MM.1S (cell line): ENCODE results near the gene WFIKKN2.

Source experiments
- DNase-seq: peaks from one replicate; pipeline ENCODE4 v3.0.0-alpha.2; 2015
- H2AFZ ChIP-seq: fragments of 300-600 bp; sonication (generic); 2 replicates; pipeline ENCODE4 v1.6.0; 2016; ENCODE audit warnings: antibody characterized with exemption, low read length
- H3F3A ChIP-seq: fragments of 300-600 bp; sonication (generic); 2 replicates; pipeline ENCODE4 v1.6.1; 2016; ENCODE audit warnings: mild to moderate bottlenecking, antibody characterized with exemption, low read length, moderate library complexity, mixed read lengths; ENCODE audit not compliant: insufficient read depth
- H3K27ac ChIP-seq: fragments of 300-600 bp; sonication (generic); 2 replicates; pipeline ENCODE4 v1.5.1; 2016; ENCODE audit warnings: mild to moderate bottlenecking, low read length
- H3K27me3 ChIP-seq: fragments of 300-600 bp; sonication (generic); replicated peaks from 2 replicates; pipeline ENCODE4 v1.6.0; 2016; ENCODE audit warnings: low read length; ENCODE audit not compliant: insufficient read depth
- H3K36me3 ChIP-seq: fragments of 300-600 bp; sonication (generic); replicated peaks from 2 replicates; pipeline ENCODE4 v1.6.1; 2016; ENCODE audit warnings: mild to moderate bottlenecking, low read length, mixed read lengths; ENCODE audit not compliant: insufficient read depth
- H3K4me1 ChIP-seq: fragments of 300-600 bp; sonication (generic); 2 replicates; pipeline ENCODE4 v1.6.1; 2016; ENCODE audit warnings: low read length, mixed read lengths
- H3K4me2 ChIP-seq: fragments of 300-600 bp; sonication (generic); 2 replicates; pipeline ENCODE4 v1.6.0; 2016; ENCODE audit warnings: low read depth, low read length
- H3K4me3 ChIP-seq: fragments of 300-600 bp; sonication (generic); 2 replicates; pipeline ENCODE4 v1.5.1; 2016; ENCODE audit warnings: low read length, mixed read lengths
- H3K79me2 ChIP-seq: fragments of 300-600 bp; sonication (generic); 2 replicates; pipeline ENCODE4 v1.6.1; 2016; ENCODE audit warnings: mixed run types, low read length, mixed read lengths
- H3K9ac ChIP-seq: fragments of 300-600 bp; sonication (generic); 2 replicates; pipeline ENCODE4 v1.6.1; 2016; ENCODE audit warnings: low read length, mixed read lengths
- H3K9me2 ChIP-seq: fragments of 300-600 bp; sonication (generic); replicated peaks from 2 replicates; pipeline ENCODE4 v1.6.1; 2016; ENCODE audit warnings: mild to moderate bottlenecking, low read length, mixed read lengths; ENCODE audit not compliant: insufficient read depth
- H3K9me3 ChIP-seq: fragments of 300-600 bp; sonication (generic); replicated peaks from 2 replicates; pipeline ENCODE4 v1.6.1; 2016; ENCODE audit warnings: mild to moderate bottlenecking, low read length, mixed read lengths; ENCODE audit not compliant: insufficient read depth
- H4K20me1 ChIP-seq: fragments of 300-600 bp; sonication (generic); 2 replicates; pipeline ENCODE4 v1.6.1; 2016; ENCODE audit warnings: mild to moderate bottlenecking, low read length, moderate library complexity, mixed read lengths; ENCODE audit not compliant: insufficient read depth
- CTCF ChIP-seq: fragments of 300-600 bp; sonication (generic); IDR thresholded peaks from 2 replicates; pipeline ENCODE4 v1.5.1; 2016; ENCODE audit warnings: antibody characterized with exemption, low read length, mixed read lengths
- EZH2 ChIP-seq: fragments of 300-600 bp; sonication (generic); optimal IDR thresholded peaks from 2 replicates; pipeline ENCODE3; 2017; ENCODE audit warnings: low read depth, mild to moderate bottlenecking, antibody characterized with exemption, low read length, mixed read lengths
- EZH2phosphoT487 ChIP-seq: fragments of 300-600 bp; sonication (generic); IDR thresholded peaks from 2 replicates; pipeline ENCODE4 v1.6.1; 2018; ENCODE audit warnings: antibody characterized with exemption, low read length

Gene WFIKKN2

GRCh38 chr17:50865868-50866260 is 30.5 kb downstream of the WFIKKN2 start:
- H3K4me2 ChIP-seq = peak overlapping the region; percentile 84; the same call in 1 of the 2 replicates
- H3K9ac ChIP-seq = peak overlapping the region; percentile 74
- TF ChIP-seq CTCF = no peak
- no peak for TF ChIP-seq EZH2phosphoT487
- no peak for TF ChIP-seq EZH2
- no peaks in the 10 kb centered on the region for H3K9me2 ChIP-seq
- DNase-seq = no peak
- H2AFZ ChIP-seq = no peak overlapping the region
- peaks cover 4% of the 10 kb centered on the region; the same call in 1 of the 2 replicates for H3K36me3 ChIP-seq
- no peaks in the 10 kb centered on the region for H4K20me1 ChIP-seq
- peaks cover 11% of the 10 kb centered on the region for H3K4me1 ChIP-seq
- peaks cover 41% of the 10 kb centered on the region for H3K79me2 ChIP-seq
- H3K9me3 ChIP-seq = no peaks in the 10 kb centered on the region
- peaks cover 25% of the 10 kb centered on the region for H3F3A ChIP-seq
- peak overlapping the region; percentile 74; the same call in 1 of the 2 replicates for H3K27ac ChIP-seq
- peak overlapping the region; percentile 83 for H3K4me3 ChIP-seq
- H3K27me3 ChIP-seq = no peaks in the 10 kb centered on the region

GRCh38 chr17:50866261-50866949 is 31.0 kb downstream of the WFIKKN2 start, which contains the start of gene TOB1:
TOB1 (minus strand) TSS chr17:50866354; CDS start chr17:50864017, 2,337 bp downstream.
- Histone ChIP-seq H3K9me3 (no peaks in the 10 kb centered on the region), H3K4me1 (peaks cover 14% of the 10 kb centered on the region), H3K4me3 (peak within 1 kb of the TSS; percentile 83), H3K9me2 (no peaks in the 10 kb centered on the region), H2AFZ (peak within 1 kb of the TSS; percentile 57; the same call in 1 of the 2 replicates), H4K20me1 (no peaks in the 10 kb centered on the region), H3K4me2 (peak within 1 kb of the TSS; percentile 84), H3K79me2 (peaks cover 41% of the 10 kb centered on the region), H3K27me3 (no peaks in the 10 kb centered on the region), H3K9ac (peak within 1 kb of the TSS; percentile 98), H3K36me3 (peaks cover 4% of the 10 kb centered on the region; the same call in 1 of the 2 replicates), H3F3A (peaks cover 25% of the 10 kb centered on the region), H3K27ac (peak within 1 kb of the TSS; percentile 90)
- TF ChIP-seq EZH2 (no peak), EZH2phosphoT487 (no peak), CTCF (no peak)
- DNase-seq = peak; percentile 97

- Histone ChIP-seq H3K9me2 (no peaks in the 10 kb centered on the region), H3K36me3 (no peaks in the 10 kb centered on the region; the same call in 1 of the 2 replicates), H3K4me1 (peaks cover 19% of the 10 kb centered on the region), H3K9me3 (no peaks in the 10 kb centered on the region), H3K27ac (peak overlapping the region; percentile 90), H4K20me1 (no peaks in the 10 kb centered on the region), H2AFZ (peak overlapping the region; percentile 57; the same call in 1 of the 2 replicates), H3K79me2 (peaks cover 35% of the 10 kb centered on the region), H3K4me2 (peak overlapping the region; percentile 79), H3K9ac (peak overlapping the region; percentile 98), H3F3A (peaks cover 27% of the 10 kb centered on the region), H3K4me3 (peak overlapping the region; percentile 73), H3K27me3 (no peaks in the 10 kb centered on the region)
- DNase-seq = peak; percentile 67
- TF ChIP-seq CTCF (no peak), EZH2 (no peak), EZH2phosphoT487 (no peak)
Measured at GRCh38 chr17:50866950-50867362, 31.6 kb downstream of the WFIKKN2 start.
